Hepatocyte (in vitro differentiated cells): ENCODE results near the gene ZNF48.

Experiments
- EZH2 ChIP-seq: fragments of 200-600 bp; sonication (generic); IDR thresholded peaks from 2 replicates; pipeline ENCODE4 v1.6.1; 2016; ENCODE audit warnings: antibody characterized with exemption, mild to moderate bottlenecking, borderline replicate concordance
- TF ChIP-seq, protein P1 (sequence below): fragments of 200-600 bp; sonication (generic); IDR thresholded peaks from 2 replicates; pipeline ENCODE4 v1.5.1; 2016; ENCODE audit warnings: antibody characterized with exemption, mild to moderate bottlenecking; ENCODE audit not compliant: poor library complexity

DNA sequence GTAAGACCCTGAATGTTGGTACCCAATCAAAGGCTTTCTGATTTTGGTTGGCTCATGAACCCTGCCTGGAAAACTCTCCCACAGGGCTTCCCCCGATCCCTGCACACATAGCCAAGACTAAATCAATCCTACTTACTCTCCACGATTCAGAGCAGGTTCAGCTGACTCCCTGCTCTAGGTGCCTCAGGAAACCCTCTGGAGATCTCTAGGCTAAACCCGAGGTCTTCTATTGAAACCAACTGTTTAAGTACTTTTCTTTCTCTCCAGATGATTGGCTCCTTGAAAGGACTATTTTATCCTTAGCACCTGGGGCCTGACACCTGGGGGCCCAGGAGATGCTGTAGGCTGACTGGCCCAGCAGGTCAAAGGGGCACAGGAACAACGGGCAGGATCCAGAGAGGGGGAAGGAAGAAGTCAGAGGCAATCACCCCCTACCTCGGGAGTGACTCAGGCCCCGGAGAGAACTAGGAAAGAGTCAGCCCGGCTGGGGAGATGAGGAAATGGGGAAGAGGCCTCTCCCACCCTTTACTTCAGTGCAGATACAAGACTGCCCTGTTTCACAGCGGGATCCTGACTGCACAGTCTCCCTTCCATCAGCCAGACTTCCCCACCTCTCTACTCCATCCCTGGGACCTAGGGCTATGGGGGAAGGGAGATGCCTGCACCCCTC, 27.0 kb upstream of the ZNF48 start:
- TF ChIP-seq EZH2 = no peak
- TF ChIP-seq, protein P1, sequence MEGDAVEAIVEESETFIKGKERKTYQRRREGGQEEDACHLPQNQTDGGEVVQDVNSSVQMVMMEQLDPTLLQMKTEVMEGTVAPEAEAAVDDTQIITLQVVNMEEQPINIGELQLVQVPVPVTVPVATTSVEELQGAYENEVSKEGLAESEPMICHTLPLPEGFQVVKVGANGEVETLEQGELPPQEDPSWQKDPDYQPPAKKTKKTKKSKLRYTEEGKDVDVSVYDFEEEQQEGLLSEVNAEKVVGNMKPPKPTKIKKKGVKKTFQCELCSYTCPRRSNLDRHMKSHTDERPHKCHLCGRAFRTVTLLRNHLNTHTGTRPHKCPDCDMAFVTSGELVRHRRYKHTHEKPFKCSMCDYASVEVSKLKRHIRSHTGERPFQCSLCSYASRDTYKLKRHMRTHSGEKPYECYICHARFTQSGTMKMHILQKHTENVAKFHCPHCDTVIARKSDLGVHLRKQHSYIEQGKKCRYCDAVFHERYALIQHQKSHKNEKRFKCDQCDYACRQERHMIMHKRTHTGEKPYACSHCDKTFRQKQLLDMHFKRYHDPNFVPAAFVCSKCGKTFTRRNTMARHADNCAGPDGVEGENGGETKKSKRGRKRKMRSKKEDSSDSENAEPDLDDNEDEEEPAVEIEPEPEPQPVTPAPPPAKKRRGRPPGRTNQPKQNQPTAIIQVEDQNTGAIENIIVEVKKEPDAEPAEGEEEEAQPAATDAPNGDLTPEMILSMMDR = no peak
